K562 (cell line): ENCODE data around the gene SDR42E2. TPM values are rescaled to one million over a fixed set of nuclear protein-coding genes. Genes with fewer than 3 reads are reported as not detected.

ENCODE experiments used
- BMI1 ChIP-seq: fragments of 150-350 bp; IDR thresholded peaks from 2 replicates; pipeline ENCODE4 v1.6.1; 2014; ENCODE audit warnings: low read length
- HBP1 ChIP-seq: fragments of 450-650 bp; formaldehyde crosslinking; IDR thresholded peaks from 2 replicates; pipeline ENCODE4 v1.4.0; 2022; ENCODE audit warnings: missing genetic modification characterization
- HCFC1 ChIP-seq: IDR thresholded peaks from 2 replicates; pipeline ENCODE4 v1.6.1; 2012; ENCODE audit warnings: low read depth, low read length, improper control_type of control experiment
- HDAC8 ChIP-seq: fragments of 450-650 bp; IDR thresholded peaks from 2 replicates; pipeline ENCODE4 v1.6.1; 2016; ENCODE audit warnings: mild to moderate bottlenecking, missing genetic modification characterization, moderate library complexity, missing compliant biosample characterization
- KLF16 ChIP-seq: IDR thresholded peaks from 2 replicates; pipeline ENCODE4 v1.6.1; 2016; ENCODE audit warnings: antibody characterized with exemption
- MEF2D ChIP-seq: conservative IDR thresholded peaks from 2 replicates; pipeline ENCODE4 v1.6.1; 2016; ENCODE audit warnings: low read depth, missing genetic modification characterization, missing compliant biosample characterization
- PCBP2 ChIP-seq: fragments of 200-400 bp; formaldehyde crosslinking; IDR thresholded peaks from 2 replicates; pipeline ENCODE4 v1.6.1; 2018; ENCODE audit warnings: low read length, low read depth, mild to moderate bottlenecking, moderate library complexity; ENCODE audit not compliant: poor library complexity, severe bottlenecking
- RBM17 ChIP-seq: fragments of 200-400 bp; formaldehyde crosslinking; IDR thresholded peaks from 2 replicates; pipeline ENCODE4 v1.6.1; 2017; ENCODE audit warnings: low read depth, mild to moderate bottlenecking, low read length, borderline replicate concordance
- RFX1 ChIP-seq: fragments of 450-650 bp; IDR thresholded peaks from 2 replicates; pipeline ENCODE4 v1.6.1; 2016; ENCODE audit warnings: mild to moderate bottlenecking, moderate library complexity
- SOX6 ChIP-seq: fragments of 450-650 bp; IDR thresholded peaks from 2 replicates; pipeline ENCODE4 v1.6.1; 2014; ENCODE audit warnings: mild to moderate bottlenecking
- ZNF3 ChIP-seq: fragments of 250-450 bp; sonication (Bioruptor Pico); IDR thresholded peaks from 2 replicates; pipeline ENCODE4 v1.5.0; 2021; ENCODE audit warnings: mild to moderate bottlenecking, moderate library complexity
- ZNF324 ChIP-seq: fragments of 250-450 bp; sonication (Bioruptor Pico); IDR thresholded peaks from 2 replicates; pipeline ENCODE4 v1.4.0; 2020; ENCODE audit warnings: mild to moderate bottlenecking
- ZNF561 ChIP-seq: fragments of 450-650 bp; formaldehyde crosslinking; conservative IDR thresholded peaks from 2 replicates; pipeline ENCODE4 v1.4.0; 2020; ENCODE audit warnings: mild to moderate bottlenecking, moderate library complexity
- ZNF592 ChIP-seq: fragments of 450-650 bp; IDR thresholded peaks from 2 replicates; pipeline ENCODE4 v1.6.1; 2017; ENCODE audit warnings: antibody characterized with exemption, mild to moderate bottlenecking
- polyA plus RNA-seq, 8 experiments: library from polyadenylated mRNA; depleted of rRNA in 4 of 8; stranded (reverse) in 5 of 8; unstranded in 3 of 8; fragments of >200 nt; fragmentation: Nextera tagmentation in 2 of 8; fragmentation: Illumina TruSeq in 1 of 8; extraction: Ambion mirVana in 2 of 8; extraction: Trizol in 1 of 8; gene quantifications; 2 replicates each; pipeline versions ENCODE4 v1.2.1 to v1.2.3, GENCODE V29; 2011 to 2014; ENCODE audit warnings: inconsistent platforms in 1 of 8, missing spikeins in 1 of 8
- total RNA-seq, 7 experiments: library from RNA; depleted of rRNA in 6 of 7; stranded (reverse); fragments of >200 nt in 6 of 7; fragmentation: Illumina TruSeq in 2 of 7; extraction: Trizol in 2 of 7; gene quantifications; 2 replicates each; pipeline versions ENCODE4 v1.2.1 to v1.2.3, GENCODE V29; 2011 to 2021; ENCODE audit warnings: low replicate concordance in 1 of 7
- TF ChIP-seq, protein P1 (sequence below): sonication (generic); formaldehyde crosslinking; IDR thresholded peaks from 2 replicates; pipeline ENCODE4 v1.8.1; 2023; ENCODE audit warnings: mild to moderate bottlenecking, missing genetic modification reagents
- TF ChIP-seq, protein P2 (sequence below): fragments of 450-650 bp; IDR thresholded peaks from 2 replicates; pipeline ENCODE4 v1.6.1; 2016
- TF ChIP-seq, protein P3 (sequence below): fragments of 250-450 bp; sonication (Bioruptor Pico); IDR thresholded peaks from 2 replicates; pipeline ENCODE4 v1.4.0; 2020; ENCODE audit warnings: mild to moderate bottlenecking, moderate library complexity, borderline replicate concordance

SDR42E2 gene
- total and polyA plus RNA-seq, 9 of the 15 experiments (the other 6 are each of a cell fraction or from before 2014, with no cell fraction given): 0.03 to 0.07 (median 0.04) TPM; not detected in 4

- TF ChIP-seq ZNF561 (no peak), KLF16 (no peak), RBM17 (no peak), ZNF324 (CRISPR knock-in tag) (no peak), RFX1 (no peak), MEF2D (no peak), HDAC8 (tag) (no peak), HBP1 (CRISPR knock-in tag) (no peak), ZNF3 (CRISPR knock-in tag) (no peak), PCBP2 (no peak), BMI1 (no peak), HCFC1 (no peak), ZNF592 (peak; percentile 96), SOX6 (0 out of 2 replicates have a peak, but pooled peaks have one; percentile 9)
- TF ChIP-seq, protein P1, sequence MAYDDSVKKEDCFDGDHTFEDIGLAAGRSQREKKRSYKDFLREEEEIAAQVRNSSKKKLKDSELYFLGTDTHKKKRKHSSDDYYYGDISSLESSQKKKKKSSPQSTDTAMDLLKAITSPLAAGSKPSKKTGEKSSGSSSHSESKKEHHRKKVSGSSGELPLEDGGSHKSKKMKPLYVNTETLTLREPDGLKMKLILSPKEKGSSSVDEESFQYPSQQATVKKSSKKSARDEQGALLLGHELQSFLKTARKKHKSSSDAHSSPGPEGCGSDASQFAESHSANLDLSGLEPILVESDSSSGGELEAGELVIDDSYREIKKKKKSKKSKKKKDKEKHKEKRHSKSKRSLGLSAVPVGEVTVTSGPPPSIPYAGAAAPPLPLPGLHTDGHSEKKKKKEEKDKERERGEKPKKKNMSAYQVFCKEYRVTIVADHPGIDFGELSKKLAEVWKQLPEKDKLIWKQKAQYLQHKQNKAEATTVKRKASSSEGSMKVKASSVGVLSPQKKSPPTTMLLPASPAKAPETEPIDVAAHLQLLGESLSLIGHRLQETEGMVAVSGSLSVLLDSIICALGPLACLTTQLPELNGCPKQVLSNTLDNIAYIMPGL: no peak
- TF ChIP-seq, protein P2, sequence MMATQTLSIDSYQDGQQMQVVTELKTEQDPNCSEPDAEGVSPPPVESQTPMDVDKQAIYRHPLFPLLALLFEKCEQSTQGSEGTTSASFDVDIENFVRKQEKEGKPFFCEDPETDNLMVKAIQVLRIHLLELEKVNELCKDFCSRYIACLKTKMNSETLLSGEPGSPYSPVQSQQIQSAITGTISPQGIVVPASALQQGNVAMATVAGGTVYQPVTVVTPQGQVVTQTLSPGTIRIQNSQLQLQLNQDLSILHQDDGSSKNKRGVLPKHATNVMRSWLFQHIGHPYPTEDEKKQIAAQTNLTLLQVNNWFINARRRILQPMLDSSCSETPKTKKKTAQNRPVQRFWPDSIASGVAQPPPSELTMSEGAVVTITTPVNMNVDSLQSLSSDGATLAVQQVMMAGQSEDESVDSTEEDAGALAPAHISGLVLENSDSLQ: no peak
- TF ChIP-seq, protein P3, sequence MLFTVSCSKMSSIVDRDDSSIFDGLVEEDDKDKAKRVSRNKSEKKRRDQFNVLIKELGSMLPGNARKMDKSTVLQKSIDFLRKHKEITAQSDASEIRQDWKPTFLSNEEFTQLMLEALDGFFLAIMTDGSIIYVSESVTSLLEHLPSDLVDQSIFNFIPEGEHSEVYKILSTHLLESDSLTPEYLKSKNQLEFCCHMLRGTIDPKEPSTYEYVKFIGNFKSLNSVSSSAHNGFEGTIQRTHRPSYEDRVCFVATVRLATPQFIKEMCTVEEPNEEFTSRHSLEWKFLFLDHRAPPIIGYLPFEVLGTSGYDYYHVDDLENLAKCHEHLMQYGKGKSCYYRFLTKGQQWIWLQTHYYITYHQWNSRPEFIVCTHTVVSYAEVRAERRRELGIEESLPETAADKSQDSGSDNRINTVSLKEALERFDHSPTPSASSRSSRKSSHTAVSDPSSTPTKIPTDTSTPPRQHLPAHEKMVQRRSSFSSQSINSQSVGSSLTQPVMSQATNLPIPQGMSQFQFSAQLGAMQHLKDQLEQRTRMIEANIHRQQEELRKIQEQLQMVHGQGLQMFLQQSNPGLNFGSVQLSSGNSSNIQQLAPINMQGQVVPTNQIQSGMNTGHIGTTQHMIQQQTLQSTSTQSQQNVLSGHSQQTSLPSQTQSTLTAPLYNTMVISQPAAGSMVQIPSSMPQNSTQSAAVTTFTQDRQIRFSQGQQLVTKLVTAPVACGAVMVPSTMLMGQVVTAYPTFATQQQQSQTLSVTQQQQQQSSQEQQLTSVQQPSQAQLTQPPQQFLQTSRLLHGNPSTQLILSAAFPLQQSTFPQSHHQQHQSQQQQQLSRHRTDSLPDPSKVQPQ (CRISPR knock-in tag): no peak
Observed at GRCh38 chr16:22192261-22193062, 30.2 kb downstream of the SDR42E2 start (continued).
